H1 (cell line): Measurements from ENCODE around the gene CCL5.

Experiments used
- BACH1 ChIP-seq: IDR thresholded peaks from 2 replicates; pipeline ENCODE4 v1.6.1; 2012; ENCODE audit warnings: low read length, improper control_type of control experiment
- CBX5 ChIP-seq: fragments of 300-800, 300-1000 bp; sonication (generic); IDR thresholded peaks from 2 replicates; pipeline ENCODE4 v1.7.1; 2016; ENCODE audit warnings: antibody characterized with exemption, low read length, low read depth
- CBX8 ChIP-seq: fragments of 300-800, 300-1000 bp; sonication (generic); IDR thresholded peaks from 2 replicates; pipeline ENCODE4 v1.7.1; 2016; ENCODE audit warnings: low read depth, low read length, borderline replicate concordance
- CHD2 ChIP-seq: IDR thresholded peaks from 2 replicates; pipeline ENCODE4 v1.6.1; 2012; ENCODE audit warnings: low read length, improper control_type of control experiment
- CTCF ChIP-seq, 3 experiments: IDR thresholded peaks; 1 replicate in 2 of 3; 2 replicates in 1 of 3; pipeline versions ENCODE4 v1.5.1 to v1.6.1; 2011; ENCODE audit warnings: low read length in 3 of 3, mild to moderate bottlenecking in 3 of 3, inconsistent platforms in 2 of 3, low read depth in 1 of 3, moderate library complexity in 1 of 3; ENCODE audit not compliant: insufficient read depth in 1 of 3; ENCODE audit errors: control extremely low read depth in 1 of 3
- GTF2F1 ChIP-seq: IDR thresholded peaks from 2 replicates; pipeline ENCODE4 v1.6.1; 2012; ENCODE audit warnings: low read depth, low read length, improper control_type of control experiment, borderline replicate concordance
- KDM1A ChIP-seq: fragments of 200-600, 300-600 bp; sonication (generic); IDR thresholded peaks from 2 replicates; pipeline ENCODE4 v1.7.1; 2016; ENCODE audit warnings: mild to moderate bottlenecking, low read length, borderline replicate concordance
- POLR2AphosphoS5 ChIP-seq: IDR thresholded peaks from 2 replicates; pipeline ENCODE4 v1.6.1; 2011; ENCODE audit warnings: low read depth, low read length
- POU5F1 ChIP-seq: IDR thresholded peaks from 2 replicates; pipeline ENCODE4 v1.6.1; 2011; ENCODE audit warnings: low read depth, mild to moderate bottlenecking, low read length, moderate library complexity
- SIN3A ChIP-seq, 2 experiments: IDR thresholded peaks in 1 of 2; conservative IDR thresholded peaks in 1 of 2; 2 replicates each; pipeline ENCODE4 v1.6.1; 2011 to 2012; ENCODE audit warnings: low read length in 2 of 2, improper control_type of control experiment in 1 of 2, low read depth in 1 of 2, mild to moderate bottlenecking in 1 of 2
- SP2 ChIP-seq: IDR thresholded peaks from 2 replicates; pipeline ENCODE4 v1.6.1; 2012; ENCODE audit warnings: mild to moderate bottlenecking, low read length, inconsistent platforms
- SRF ChIP-seq: IDR thresholded peaks from 2 replicates; pipeline ENCODE4 v1.6.1; 2011; ENCODE audit warnings: mild to moderate bottlenecking, low read depth, low read length, moderate library complexity

- TF ChIP-seq CTCF (IDR thresholded peaks at IDR 0.05; ENCODE audit: control extremely low read depth in 1 of 3, insufficient read depth in 1 of 3, low read depth in 1 of 3, low read length in 3 of 3), result no peak
- no peak for TF ChIP-seq KDM1A
- no peak for TF ChIP-seq SIN3A (conservative IDR thresholded peaks at IDR 0.05 in 1 of 2, IDR thresholded peaks at IDR 0.05 in 1 of 2; ENCODE audit: low read depth in 1 of 2, low read length in 2 of 2)
- no peak for TF ChIP-seq SRF
- TF ChIP-seq CBX8, result no peak
- TF ChIP-seq POLR2AphosphoS5, result no peak
- no peak for TF ChIP-seq CHD2
- TF ChIP-seq GTF2F1, result no peak
- TF ChIP-seq CBX5, result no peak
- TF ChIP-seq BACH1, result no peak
- no peak for TF ChIP-seq POU5F1
- TF ChIP-seq SP2, result no peak
Measured at GRCh38 chr17:35889818-35890773, 9.9 kb upstream of the CCL5 start.
